ENCODE results near the gene KIRREL3.

DNA sequence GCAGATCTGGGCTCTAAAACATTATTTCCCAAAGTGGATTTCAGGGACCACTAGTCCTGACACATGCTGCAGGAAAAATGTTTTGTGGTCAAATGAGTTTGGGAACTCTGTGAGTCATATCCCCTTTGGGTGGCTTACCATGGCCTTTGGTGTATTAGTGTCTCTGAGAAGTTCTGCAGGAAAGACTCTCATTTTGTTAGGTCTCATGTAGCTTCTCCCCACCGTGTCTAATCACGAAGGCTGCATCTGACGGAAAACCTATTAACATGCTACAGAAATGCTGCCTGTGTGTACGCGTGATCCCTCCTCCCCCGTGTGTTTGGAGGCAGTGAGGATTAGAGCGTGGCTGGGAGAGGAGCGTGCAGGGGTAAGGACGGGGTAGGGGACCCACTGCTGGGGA, 453.4 kb downstream of the KIRREL3 start:
- TF ChIP-seq CTCF (conservative IDR thresholded peaks at IDR 0.05): no peak
- TF ChIP-seq EZH2 (IDR thresholded peaks at IDR 0.05; ENCODE audit: low read depth): no peak
